Stomach (tissue), 4 donors: ENCODE data around the gene ABL1.

Experiments used
- CTCF ChIP-seq, 7 experiments: fragments of 450-650 bp in 4 of 7; fragments of 200-600 bp in 3 of 7; sonication (generic) in 3 of 7; IDR thresholded peaks; one replicate each; pipeline ENCODE4 v1.5.1; 2016 to 2019; ENCODE audit warnings: antibody characterized with exemption in 7 of 7, control low read depth in 2 of 7, mild to moderate bottlenecking in 1 of 7
- EP300 ChIP-seq: sonication (generic); formaldehyde crosslinking; IDR thresholded peaks from one replicate; pipeline ENCODE4 v1.6.1; 2017; ENCODE audit warnings: antibody characterized with exemption
- POLR2AphosphoS5 ChIP-seq, 3 donors: sonication (generic); formaldehyde crosslinking; IDR thresholded peaks; one replicate each; pipeline ENCODE4 v1.6.1; 2016; ENCODE audit warnings: antibody characterized with exemption in 3 of 3

- TF ChIP-seq CTCF (IDR thresholded peaks at IDR 0.05) = no peak
- TF ChIP-seq POLR2AphosphoS5 (IDR thresholded peaks at IDR 0.05) = no peak
- TF ChIP-seq EP300 = no peak
Measured at GRCh38 chr9:130908146-130908877, 73.3 kb downstream of the ABL1 start.
